Fibroblast of upper back skin (primary cell): Measurements from ENCODE around the gene HOXA9.

Experiments
- DNase-seq: peaks from one replicate; pipeline ENCODE4 v3.0.0-alpha.2; 2013

HOXA9 gene

GRCh38 chr7:27163288-27164044 is 1.9 kb downstream of the HOXA9 start:
- no peak for DNase-seq

- no peak for DNase-seq
These were observed 2.6 kb downstream of the HOXA9 start for GRCh38 chr7:27162561-27163287.

DNA sequence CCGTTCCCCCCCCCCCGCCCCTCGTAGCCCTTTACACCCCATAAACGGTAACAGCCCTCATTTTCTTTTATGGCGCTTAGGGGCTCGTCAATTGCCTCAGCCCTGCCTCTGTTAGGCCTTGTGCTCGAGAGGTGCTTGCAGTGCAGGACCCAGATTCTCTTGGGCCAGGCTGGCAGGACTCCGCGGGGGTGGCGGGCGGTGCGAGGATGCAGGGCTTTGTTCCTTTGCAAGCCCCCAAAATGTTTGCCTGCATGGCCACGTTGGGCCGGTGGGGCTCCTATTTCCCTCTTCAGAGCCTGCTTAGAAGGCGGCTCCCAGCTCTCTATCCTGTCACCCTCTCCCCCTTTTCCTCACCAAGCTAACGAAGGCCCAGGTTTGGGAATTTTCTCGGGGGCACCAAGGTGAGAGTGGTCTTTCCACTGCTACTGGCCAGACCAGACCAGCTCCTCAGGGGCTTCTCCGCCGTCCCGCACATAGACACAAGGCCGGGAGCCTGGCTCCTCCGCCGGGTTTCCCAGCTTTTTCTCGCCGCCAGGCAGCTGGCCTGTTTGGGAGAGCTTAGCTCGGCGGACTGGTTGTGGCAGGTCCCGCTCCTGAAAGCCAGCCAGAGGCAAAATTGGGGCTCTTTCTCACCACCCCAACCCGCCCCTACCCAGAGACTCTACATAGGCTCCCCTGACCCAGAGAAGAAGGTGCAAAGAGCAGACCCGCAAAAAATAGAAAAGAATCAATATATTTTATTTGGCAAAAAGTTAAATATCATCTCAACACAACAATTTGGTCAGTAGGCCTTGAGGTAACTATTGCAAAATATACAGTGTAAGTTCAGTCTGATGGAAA is 3.4 kb downstream of the HOXA9 start:
- no peak for DNase-seq

GRCh38 chr7:27161214-27161720 is 4.1 kb downstream of the HOXA9 start:
- no peak for DNase-seq

- DNase-seq: peak; percentile 77
These were observed 4.7 kb downstream of the HOXA9 start for GRCh38 chr7:27160546-27161213.

DNA sequence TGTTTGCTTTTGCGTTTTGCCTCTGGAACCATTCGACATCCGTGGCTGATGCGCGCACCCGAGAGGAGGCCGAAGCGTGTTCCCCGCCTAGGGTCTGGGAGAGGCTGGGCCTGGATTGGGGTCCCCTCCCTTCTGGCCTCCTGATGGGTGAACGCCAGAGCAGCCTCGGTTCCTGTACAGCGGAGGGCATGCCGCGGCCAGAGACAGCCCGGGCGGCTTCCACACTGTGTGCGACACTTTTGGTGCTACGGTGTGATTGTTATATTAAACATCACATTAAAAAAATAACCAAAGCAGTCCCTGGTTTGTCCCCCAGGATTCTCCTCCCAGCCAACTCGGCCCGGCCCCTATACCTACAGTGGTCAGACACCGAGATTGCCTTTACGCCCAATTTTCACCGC is 5.2 kb downstream of the HOXA9 start:
- DNase-seq: no peak

DNA sequence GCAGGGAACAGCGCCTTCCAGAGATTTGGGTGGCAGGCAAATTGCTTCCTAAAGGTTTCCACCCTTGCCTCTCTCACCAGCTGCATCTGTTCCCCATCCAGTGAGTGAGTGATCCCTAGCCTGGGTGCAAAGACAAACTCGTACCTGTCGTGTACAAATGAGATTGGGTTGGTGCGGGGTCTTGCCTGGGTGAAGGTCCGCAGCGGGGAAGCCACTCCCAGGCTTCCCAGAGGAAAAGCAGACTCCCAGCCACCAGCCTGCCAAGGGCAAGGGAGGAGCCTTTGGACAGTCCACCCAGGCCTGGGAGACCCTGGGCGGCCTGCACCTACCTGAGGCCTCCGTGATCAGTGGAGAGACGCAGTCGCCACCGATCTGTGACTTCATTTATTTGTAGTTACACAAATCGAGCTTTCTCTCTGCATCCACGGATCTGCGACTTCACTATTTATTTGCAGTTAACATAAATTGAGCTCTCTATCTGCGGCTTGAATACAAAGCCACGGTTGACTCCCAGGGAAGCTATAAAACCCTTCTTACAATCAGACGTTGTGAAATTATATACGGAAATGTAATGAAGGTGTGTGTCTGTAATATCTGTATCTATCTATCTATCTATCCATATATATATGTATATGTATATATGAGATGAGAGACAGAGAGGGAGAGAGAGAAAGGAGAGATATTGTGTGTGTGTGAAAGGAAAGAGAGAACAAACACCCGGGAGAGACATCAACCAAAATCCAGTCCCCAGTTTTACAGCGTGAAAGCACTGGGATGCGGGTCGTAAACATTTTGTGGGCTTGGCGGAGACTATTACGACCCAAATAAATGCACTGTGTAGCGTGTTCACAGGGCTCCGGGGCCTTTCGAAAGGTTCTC is 5.8 kb downstream of the HOXA9 start:
- no peak for DNase-seq

DNA sequence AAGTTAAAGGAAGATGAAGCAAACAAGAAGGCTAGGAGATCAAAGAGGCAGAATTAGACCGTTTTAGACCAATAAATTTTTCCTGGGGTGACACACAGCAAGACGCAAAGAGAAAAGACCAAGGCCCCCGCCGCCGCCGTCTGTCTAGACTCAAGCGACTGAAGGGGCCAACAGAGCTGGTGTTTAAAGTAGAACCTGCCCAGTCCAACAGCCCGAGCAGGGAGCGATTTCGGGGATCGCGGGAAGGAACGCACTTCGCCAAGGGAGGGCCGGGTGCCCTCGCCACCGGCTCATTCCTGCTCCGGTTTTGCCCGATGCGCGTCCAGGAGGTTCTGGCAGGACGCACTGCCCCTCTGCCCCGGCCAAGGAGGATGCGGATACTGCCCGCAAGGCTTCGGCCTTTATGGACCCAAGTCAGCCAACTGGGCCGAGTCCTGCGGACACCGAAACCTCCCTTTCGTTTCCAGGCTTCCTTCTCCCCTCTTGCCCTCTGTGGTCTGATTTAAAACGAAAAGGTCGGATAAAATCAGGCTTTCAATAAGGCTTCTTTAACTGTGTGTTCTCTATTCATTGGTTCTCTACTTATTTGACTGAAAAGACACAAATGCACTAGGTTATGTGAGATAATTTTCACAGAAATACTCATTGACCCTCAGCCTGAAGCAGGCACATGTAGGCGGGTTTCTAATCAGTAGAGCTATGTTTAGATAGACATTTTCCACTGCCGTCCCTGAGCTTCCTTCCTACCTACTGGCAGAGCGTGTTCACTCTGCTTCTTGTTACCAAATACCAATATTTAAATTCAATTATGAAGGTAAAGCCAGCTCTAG is 6.7 kb downstream of the HOXA9 start:
- DNase-seq: no peak

GRCh38 chr7:27157702-27158431 is 7.5 kb downstream of the HOXA9 start:
- no peak for DNase-seq

DNA sequence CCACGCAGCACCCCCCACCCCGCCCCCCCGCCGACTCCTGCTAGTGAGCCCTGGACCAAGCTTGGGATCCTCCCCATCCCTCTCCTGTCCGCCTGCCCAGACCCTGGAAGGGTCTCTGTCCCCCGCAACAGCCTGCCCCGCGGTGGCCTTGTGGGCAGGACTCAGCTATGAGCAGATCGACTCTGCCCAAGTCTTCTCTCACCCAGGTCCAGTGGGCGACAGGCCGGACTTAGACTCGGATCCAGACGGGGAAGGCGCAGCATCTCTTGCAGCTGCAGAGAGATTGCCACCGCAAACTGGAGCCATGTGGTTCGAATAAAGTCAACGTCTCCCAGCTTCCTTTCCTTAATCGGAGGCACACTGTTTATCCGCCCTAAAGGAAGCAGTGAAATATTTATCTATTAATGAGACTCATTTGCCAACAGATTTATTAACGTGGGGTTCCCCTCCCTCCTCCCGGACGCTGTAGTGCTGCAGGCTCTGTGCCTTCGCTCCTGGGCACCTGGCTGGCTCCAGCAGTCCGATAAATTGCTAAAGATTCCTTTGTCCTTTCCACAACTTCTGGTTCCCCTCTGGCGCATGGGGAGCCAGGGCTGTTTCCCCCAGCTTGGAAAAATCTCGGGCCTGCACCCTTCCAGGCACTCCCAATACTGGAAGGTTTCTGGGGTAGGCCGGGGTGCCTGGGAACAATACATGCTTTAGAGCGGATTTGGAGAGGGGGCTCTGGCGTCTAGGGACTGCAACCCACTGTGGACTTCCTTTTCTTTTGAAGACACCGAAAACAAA is 8.2 kb downstream of the HOXA9 start:
- no peak for DNase-seq

DNA sequence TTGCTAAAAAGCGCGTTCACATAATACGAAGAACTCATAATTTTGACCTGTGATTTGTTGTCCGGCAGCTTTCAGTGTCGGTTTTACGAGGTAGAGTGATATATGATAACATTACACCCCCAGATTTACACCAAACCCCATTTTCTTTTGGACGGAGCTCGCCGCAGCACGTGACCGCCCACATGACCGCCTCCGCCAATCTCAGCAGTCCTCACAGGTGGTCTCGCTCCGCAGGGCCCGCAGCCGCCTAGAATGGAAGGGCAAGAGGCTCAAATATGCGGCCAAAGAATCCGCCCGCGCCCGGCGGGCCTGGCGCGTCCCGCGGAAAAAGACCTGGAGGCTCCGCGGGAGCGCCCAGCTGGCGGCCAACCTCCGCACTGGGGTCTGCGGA is 8.8 kb downstream of the HOXA9 start, which contains the start of gene HOXA7:
Gene HOXA7, minus strand, starts transcription at position 168 of the 391 bp plus-strand sequence. Its CDS starts 130 bp downstream, at position 38.
- DNase-seq: peak; percentile 58

DNA sequence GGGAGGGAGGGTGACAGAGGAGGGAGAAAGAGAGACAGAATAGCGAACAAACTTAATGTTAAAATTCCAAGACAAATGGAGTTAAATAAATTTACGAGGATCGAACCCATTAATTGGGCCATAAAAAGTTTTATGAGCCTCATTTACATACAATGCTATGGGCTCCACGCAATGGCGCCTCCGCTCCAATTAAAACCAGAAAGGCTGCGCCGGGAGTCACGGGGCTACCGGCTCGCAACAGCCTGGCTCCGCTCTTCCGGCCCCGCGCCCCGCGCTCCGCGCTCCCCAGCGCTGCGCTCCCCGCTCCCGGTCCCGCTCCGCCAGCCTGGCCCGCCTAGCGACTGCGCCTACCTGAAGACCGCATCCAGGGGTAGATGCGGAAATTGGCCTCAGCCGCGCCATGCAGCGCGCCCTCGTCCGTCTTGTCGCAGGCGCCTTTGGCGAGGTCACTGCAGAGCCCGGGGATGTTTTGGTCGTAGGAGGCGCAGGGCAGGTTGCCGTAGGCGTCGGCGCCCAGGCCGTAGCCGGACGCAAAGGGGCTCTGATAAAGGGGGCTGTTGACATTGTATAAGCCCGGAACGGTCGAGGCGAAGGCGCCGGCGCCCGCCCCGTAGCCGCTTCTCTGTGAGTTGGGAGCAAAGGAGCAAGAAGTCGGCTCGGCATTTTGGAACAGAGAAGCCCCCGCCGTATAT is 9.4 kb downstream of the HOXA9 start:
- no peak for DNase-seq

DNA sequence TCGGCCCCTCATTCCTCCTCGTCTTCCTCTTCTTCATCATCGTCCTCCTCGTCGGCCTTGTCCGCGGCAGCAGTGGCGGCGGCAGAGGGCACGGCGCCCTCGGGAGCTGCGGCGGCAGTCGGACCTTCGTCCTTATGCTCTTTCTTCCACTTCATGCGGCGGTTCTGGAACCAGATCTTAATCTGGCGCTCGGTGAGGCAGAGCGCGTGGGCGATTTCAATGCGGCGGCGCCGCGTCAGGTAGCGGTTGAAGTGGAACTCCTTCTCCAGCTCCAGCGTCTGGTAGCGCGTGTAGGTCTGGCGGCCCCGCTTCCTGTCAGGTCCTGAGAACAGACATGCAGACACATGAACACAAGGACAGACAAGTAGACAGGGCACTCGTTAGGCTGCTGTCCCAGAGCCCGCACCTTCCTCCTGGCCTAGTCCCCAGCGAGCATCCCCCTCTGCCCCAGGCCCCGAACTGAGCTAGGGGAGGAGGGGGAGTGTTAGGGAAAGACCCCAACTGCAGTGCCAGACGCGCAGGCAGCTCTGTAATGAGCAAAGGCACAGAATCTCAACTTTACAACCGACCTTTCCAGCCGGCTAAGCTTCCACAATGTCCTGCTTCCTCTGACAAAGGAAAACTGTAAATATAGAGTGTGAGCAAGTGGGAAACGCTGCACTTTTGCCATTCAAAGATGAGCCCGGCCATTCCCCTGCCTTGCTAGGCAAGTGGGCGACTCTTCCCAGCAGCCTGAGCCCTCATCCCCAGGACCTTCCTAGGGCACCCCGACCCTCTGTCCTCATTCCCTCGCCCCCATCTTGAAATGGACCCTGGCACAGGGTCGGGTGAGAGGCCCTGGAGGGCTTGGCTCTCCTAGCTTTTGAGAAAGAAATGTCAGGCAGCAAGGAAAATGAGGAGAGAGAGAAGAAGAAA is 10.2 kb downstream of the HOXA9 start:
- DNase-seq: no peak

- DNase-seq: no peak
These were observed 11.0 kb downstream of the HOXA9 start for GRCh38 chr7:27154369-27154768.

DNA sequence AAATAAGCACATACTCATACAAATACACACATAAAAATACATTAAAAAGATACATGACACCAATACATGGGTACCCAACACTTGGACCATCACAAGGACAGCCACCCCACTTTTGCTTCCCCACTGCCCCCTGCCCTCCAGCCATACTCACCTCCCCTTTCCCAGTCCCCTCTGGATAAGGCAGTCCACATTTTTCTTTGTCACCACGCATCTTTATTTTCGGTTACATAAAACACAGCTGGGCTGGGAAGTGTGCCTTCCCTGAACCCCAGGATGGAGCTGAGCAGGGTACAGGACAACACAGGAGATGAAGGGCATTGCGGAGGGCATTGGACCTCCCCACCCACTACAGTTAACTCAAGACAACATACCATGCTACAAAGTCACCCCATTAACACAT is 11.8 kb downstream of the HOXA9 start:
- no peak for DNase-seq

DNA sequence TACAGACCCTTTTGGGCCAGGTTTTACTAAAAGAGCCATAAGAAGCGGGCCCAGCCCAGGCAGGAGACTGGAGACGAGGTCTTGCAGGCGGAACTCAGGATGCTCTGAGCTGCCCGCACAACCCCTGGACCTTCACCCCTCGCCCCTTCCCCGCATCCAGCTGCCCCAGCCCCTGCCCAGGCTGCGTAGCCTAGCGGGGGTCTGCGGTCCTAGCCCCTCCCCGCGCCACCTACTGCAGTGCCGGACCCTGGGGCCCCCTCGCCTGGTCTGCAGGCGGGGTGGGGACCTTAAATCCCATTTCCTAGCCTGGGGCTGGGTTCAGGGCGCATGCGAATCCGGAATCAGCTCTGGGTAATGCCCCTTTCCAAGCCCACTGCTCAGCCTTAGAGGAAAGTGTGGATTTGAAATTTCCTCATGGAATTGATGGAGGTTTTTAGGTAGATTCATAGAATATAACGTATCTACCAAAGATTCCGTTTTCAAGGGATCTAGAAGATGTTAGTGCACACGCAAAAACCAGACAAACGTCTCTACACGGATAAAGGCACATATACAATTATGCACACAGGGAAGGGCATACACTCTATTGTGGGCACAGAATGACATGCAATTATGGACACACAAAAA is 12.4 kb downstream of the HOXA9 start:
- no peak for DNase-seq
